Activated CD8-positive, alpha-beta memory T cell treated with anti-CD3 and anti-CD28 coated beads, Interleukin-2, amount 50 U/mL, for 24 hours (primary cell): ENCODE results near the gene ANKRD22.
"Not testable (repeated sequence)": the region's sequence is repeated elsewhere in the genome, so short reads cannot be mapped to it uniquely, and the experiment has no call there.

Experiments
- DNase-seq: peaks from one replicate; pipeline ENCODE4 v3.0.0-alpha.2; 2020; ENCODE audit errors: extremely low read depth

Gene ANKRD22

GRCh38 chr10:88877298-88877697 is 25.7 kb upstream of the ANKRD22 start:
- DNase-seq, result no peak

DNA sequence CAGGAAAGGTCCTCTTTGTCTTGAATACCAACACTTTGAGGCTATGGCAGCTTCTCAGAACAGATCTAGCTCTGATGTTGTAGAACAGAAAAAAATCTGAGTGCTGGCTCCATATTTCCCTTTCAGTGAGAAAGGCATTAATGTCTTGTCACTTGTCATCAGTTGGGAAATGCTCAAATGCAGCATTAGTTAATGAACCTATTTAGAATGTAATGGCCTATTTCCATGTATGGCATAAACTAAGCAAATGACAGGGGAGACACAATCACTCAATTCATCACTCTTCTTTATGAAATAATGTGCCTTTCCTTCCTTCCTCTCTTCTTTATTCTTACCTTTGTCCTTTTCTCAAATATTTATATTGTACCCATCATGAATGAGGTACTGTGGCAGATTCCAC is 23.4 kb upstream of the ANKRD22 start:
- no peak for DNase-seq

DNA sequence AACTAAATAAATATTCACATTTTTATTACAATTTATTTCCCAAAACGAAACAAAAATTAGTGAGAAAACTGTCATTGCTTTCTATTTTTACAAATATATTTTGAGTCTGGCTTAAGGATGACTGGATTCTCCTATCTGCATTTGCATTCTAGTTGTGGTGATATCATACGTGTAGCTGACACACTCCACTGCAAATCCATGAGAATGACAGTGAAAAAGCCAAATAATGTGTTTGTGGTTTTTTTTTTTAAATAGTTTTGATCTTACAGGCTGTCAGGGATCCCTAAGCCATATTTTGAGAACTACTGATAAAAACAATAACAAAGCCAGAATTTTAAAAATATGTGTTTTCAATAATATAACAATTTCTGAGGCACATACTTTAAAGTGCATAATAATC is 22.6 kb upstream of the ANKRD22 start:
- DNase-seq, result no peak

DNA sequence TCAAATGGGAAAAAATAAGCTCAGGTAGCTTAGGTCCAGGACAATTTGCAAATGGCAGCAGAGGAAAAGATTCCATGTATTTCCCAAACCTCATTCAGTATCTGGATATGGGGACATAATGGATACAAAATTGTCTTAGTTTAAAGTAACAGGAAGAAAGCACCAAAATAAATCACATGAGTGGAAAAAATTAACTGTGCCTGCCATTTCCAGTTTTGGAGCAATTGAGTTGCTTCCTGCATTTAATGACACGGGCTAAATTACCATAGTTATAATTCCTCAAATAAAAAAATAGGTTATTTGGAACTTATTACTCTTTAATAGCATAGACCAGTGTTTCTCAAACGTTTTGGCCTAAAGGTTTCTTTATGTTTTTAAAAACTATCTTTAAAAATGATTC is 22.1 kb upstream of the ANKRD22 start:
- no peak for DNase-seq

GRCh38 chr10:88870089-88870488 is 18.4 kb upstream of the ANKRD22 start:
- DNase-seq, result no peak

DNA sequence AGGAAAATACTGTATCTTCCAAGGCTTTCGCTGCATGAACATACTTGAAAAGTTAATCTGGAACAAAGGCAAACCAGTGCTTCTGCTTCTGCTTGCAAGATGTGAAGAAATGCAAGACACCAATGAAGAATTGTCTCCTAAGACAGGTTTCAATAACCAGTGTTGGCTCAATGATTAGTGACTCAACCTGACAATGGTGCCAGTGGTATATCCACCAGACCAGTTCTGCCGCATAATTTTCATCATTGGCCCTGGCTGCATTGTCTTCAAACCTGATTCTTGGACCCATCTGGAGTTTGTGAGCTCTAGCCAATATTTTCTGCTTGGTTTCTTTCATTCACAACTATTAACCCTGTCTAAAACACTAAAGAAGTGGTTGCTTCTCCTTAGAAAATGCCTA is 14.8 kb upstream of the ANKRD22 start:
- DNase-seq, result no peak

GRCh38 chr10:88865281-88865876 is 13.7 kb upstream of the ANKRD22 start:
- no peak for DNase-seq

GRCh38 chr10:88861036-88861435 is 9.4 kb upstream of the ANKRD22 start:
- DNase-seq, result no peak

GRCh38 chr10:88858491-88858890 is 6.8 kb upstream of the ANKRD22 start:
- DNase-seq, result no peak

- no peak for DNase-seq
Measured at GRCh38 chr10:88857831-88858230, 6.2 kb upstream of the ANKRD22 start.

DNA sequence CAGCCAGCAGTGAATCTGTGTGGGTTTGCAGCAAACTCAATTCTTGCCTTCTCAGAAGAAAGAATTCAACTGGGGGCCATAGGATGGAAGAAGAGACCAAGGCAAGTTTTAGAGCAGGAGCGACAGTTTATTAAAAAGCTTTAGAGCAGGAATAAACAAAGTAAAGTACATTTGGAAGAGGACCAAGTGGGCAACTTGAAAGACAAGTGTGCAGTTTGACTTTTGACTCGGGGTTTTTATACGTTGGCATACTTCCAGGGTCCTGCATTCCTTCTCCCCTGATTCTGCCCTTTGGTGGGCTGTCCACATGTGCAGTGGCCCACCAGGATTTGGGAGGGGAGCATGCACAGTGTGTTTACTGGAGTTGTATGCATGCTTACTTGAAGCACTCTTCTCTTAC is 3.0 kb upstream of the ANKRD22 start:
- no peak for DNase-seq

- DNase-seq, result no peak
Measured at GRCh38 chr10:88853155-88853881, 1.7 kb upstream of the ANKRD22 start.

GRCh38 chr10:88852327-88852726 is 683 bp upstream of the ANKRD22 start:
- DNase-seq, result no peak

DNA sequence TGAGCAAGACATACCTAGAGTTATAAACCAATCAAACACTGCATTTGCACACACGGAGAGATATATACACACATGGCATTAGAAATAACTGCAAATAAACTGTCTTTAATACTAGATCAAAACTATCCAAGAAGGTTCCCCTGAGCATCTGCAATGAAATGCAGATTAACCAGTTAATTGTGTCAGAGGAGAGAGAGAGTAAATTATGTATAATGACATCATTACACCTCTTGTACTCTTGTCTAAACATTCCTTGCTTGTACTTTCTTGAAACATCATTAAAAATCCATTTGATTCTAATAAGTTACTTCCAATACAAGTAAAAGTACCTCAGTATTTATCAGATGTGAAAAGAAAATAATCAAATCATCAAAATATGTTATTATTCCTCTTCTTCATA is 932 bp downstream of the ANKRD22 start:
- no peak for DNase-seq

GRCh38 chr10:88849234-88849633 is 2.4 kb downstream of the ANKRD22 start:
- no peak for DNase-seq

DNA sequence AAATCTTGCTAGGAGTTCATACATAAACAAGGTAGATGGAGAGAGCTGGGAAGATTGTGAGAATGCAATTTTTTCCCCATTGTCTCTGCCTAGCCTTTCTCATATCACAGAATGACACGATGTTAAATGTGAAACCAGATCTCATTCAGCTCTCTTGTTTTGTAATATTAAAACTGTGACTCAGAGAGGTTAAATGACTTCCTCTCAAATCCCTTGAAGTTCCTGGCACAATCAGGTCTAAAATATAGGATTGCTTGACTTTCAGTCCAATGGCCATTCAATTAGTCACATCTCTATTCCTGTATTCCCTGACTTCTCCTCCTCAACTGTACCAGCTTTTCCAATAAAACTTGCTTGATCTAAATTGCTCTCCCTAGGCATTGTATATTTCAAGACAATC is 3.1 kb downstream of the ANKRD22 start:
- no peak for DNase-seq

GRCh38 chr10:88843171-88843570 is 8.5 kb downstream of the ANKRD22 start:
- DNase-seq, result no peak

GRCh38 chr10:88841316-88842111 is 10.1 kb downstream of the ANKRD22 start:
- DNase-seq, result no peak

DNA sequence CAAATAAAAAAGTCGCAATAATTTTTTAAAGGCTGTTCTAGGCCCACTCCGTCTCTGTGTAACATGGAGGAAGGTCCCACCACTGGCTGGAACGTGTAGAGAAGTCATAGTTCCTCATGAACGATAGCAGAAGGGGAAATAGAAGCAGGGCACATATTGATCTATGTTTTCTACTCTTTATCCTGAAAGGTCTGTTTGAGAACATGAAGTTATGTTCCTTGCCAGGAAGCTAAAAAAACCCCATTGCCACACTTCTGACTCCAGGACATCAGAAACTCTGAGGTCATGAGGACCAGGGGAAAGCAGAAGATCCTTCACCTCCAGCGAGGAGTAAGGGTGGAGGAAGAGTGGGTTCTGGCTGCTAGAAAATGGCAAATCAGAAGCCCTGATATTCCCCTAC is 10.8 kb downstream of the ANKRD22 start:
- no peak for DNase-seq

- DNase-seq, result no peak
Measured at GRCh38 chr10:88840104-88840503, 11.5 kb downstream of the ANKRD22 start.

- no peak for DNase-seq
Measured at GRCh38 chr10:88838766-88839350, 12.8 kb downstream of the ANKRD22 start.

GRCh38 chr10:88837632-88838031 is 14.0 kb downstream of the ANKRD22 start:
- not testable (repeated sequence) for DNase-seq

DNA sequence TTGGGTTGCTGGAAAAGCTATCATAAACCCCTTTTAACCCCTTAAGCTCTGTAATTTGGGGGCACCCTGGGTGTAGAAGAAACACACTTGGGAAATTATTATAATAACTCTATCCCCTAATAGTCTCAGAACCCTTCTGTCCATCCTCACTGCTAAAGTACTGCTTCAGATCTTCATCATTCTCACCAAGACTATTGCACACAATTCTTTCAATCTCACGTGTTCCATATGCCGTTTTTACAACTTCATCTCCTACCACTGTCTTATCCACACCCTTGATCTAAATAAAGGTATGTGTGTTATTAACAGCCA is 15.8 kb downstream of the ANKRD22 start:
- no peak for DNase-seq
